HG03139 (cell line): ENCODE results near the gene PPIF.

ENCODE experiments used
- ATAC-seq: cut with Tn5 transposase; IDR thresholded peaks from one replicate; pipeline ENCODE4 v1.9.1; 2021; ENCODE audit not compliant: unreplicated experiment

PPIF gene

GRCh38 chr10:79313320-79313719 lies 33.9 kb upstream of the PPIF start:
- no peak for ATAC-seq

GRCh38 chr10:79313911-79314439 lies 33.3 kb upstream of the PPIF start:
- ATAC-seq = no peak

- no peak for ATAC-seq
Observed at GRCh38 chr10:79314761-79315601, 32.3 kb upstream of the PPIF start.

GRCh38 chr10:79315602-79315920 lies 31.7 kb upstream of the PPIF start:
- no peak for ATAC-seq

- ATAC-seq = peak; percentile 74
Observed at GRCh38 chr10:79316671-79317431, 30.4 kb upstream of the PPIF start.

GRCh38 chr10:79318369-79318768 lies 28.9 kb upstream of the PPIF start:
- ATAC-seq = no peak

- no peak for ATAC-seq
Observed at GRCh38 chr10:79319115-79319771, 28.0 kb upstream of the PPIF start.

- ATAC-seq = no peak
Observed at GRCh38 chr10:79320316-79320715, 27.0 kb upstream of the PPIF start.

- no peak for ATAC-seq
Observed at GRCh38 chr10:79320820-79321493, 26.3 kb upstream of the PPIF start.

GRCh38 chr10:79321494-79321882 lies 25.8 kb upstream of the PPIF start:
- ATAC-seq = no peak

- ATAC-seq = no peak
Observed at GRCh38 chr10:79321951-79322350, 25.3 kb upstream of the PPIF start.

- peak; percentile 78 for ATAC-seq
Observed at GRCh38 chr10:79322616-79323543, 24.4 kb upstream of the PPIF start.

- no peak for ATAC-seq
Observed at GRCh38 chr10:79323602-79324001, 23.7 kb upstream of the PPIF start.

- no peak for ATAC-seq
Observed at GRCh38 chr10:79324032-79324695, 23.1 kb upstream of the PPIF start.

- no peak for ATAC-seq
Observed at GRCh38 chr10:79326361-79327089, 20.7 kb upstream of the PPIF start.

- ATAC-seq = no peak
Observed at GRCh38 chr10:79327090-79327457, 20.2 kb upstream of the PPIF start.

- ATAC-seq = no peak
Observed at GRCh38 chr10:79328147-79328701, 19.0 kb upstream of the PPIF start.

GRCh38 chr10:79328737-79329504 lies 18.3 kb upstream of the PPIF start:
- no peak for ATAC-seq
